ENCODE results near the gene STK4. TPM values are rescaled to one million over a fixed set of nuclear protein-coding genes. Genes with fewer than 3 reads are reported as not detected.

STK4 gene
- total RNA-seq, 2 donors from 2014 or later, result 17.8 to 23.6 TPM

DNA sequence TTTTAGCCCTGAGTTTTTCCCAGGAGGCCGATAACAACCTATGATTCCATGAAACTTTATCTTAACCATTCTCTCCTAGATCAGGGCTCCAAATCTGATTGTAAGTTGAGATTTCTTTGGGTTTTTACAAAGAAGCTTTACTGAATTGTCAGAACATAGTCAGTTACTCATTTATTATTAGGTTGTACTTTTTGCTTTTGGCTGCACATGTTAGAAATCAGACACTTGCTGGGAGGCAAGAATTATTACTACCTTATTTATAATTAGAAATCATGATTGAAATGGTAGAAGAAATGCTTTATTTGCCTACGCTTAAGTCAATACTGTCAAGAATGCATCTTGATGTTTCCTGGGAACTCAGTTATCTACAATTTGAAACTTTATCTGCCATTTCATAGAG is 71.3 kb downstream of the STK4 start:
- Histone ChIP-seq H3K4me3 (no peak overlapping the region), H3K9me3 (no peaks in the 10 kb centered on the region), H3K27ac (no peak overlapping the region), H3K27me3 (no peaks in the 10 kb centered on the region), H3K36me3 (replicated peaks in 1 of 2; ENCODE audit: insufficient read depth in 1 of 2, low read depth in 2 of 2) (no peaks in the 10 kb centered on the region), H3K4me1 (peaks cover 21% of the 10 kb centered on the region)
- intact Hi-C loops (cut with DNase I), result no loop called here
- TF ChIP-seq, protein P1, sequence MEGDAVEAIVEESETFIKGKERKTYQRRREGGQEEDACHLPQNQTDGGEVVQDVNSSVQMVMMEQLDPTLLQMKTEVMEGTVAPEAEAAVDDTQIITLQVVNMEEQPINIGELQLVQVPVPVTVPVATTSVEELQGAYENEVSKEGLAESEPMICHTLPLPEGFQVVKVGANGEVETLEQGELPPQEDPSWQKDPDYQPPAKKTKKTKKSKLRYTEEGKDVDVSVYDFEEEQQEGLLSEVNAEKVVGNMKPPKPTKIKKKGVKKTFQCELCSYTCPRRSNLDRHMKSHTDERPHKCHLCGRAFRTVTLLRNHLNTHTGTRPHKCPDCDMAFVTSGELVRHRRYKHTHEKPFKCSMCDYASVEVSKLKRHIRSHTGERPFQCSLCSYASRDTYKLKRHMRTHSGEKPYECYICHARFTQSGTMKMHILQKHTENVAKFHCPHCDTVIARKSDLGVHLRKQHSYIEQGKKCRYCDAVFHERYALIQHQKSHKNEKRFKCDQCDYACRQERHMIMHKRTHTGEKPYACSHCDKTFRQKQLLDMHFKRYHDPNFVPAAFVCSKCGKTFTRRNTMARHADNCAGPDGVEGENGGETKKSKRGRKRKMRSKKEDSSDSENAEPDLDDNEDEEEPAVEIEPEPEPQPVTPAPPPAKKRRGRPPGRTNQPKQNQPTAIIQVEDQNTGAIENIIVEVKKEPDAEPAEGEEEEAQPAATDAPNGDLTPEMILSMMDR (IDR thresholded peaks at IDR 0.05), result no peak
- TF ChIP-seq POLR2A (IDR thresholded peaks at IDR 0.05), result no peak
- ATAC-seq (no peak), DNase-seq (no peak)
- WGBS, 2 donors, result 57 to 67% methylated on average over 2 of the region's 2 CpGs

DNA sequence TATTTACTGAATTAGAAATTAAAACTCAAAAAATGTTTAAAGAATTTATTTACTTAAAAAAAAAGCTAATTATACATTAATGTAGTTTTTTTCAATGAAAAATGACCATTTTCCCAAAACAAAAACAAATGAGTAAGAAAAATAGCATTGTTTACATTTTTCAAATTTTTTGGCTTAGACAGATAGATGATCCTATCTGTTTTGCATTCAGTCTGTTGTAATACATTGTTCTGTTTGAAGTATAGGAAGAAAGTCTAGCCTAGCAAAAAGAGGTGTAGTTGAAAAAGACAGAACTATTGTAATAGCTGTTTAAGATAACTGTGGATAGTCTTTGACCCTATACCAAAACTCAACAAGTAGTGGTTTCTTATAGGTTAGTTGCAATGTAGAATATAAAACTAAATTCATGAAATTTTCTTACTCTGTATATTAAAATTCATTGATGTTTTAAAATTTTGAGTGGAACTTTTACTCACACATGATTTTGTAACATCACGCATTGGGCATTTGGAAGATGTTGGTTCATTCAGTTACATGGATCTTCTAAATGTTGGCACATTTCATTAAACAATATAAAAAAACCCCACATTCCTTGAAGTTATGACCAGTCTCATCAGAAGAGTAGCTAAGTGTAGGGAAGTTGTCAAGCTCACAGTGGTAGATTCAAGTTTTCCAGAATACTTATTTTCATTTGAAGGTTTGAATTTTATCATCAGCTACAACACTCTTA is 72.6 kb downstream of the STK4 start:
- intact Hi-C loops (cut with DNase I), result no loop called here
- Histone ChIP-seq H3K4me3 (no peak overlapping the region), H3K27me3 (no peaks in the 10 kb centered on the region), H3K27ac (no peak overlapping the region), H3K4me1 (peaks cover 21% of the 10 kb centered on the region), H3K9me3 (no peaks in the 10 kb centered on the region), H3K36me3 (replicated peaks in 1 of 2; ENCODE audit: insufficient read depth in 1 of 2, low read depth in 2 of 2) (no peaks in the 10 kb centered on the region)
- 93 to 95% methylated on average over 1 of the region's 1 CpG for WGBS, 2 donors
- TF ChIP-seq POLR2A (IDR thresholded peaks at IDR 0.05), result no peak
- TF ChIP-seq, protein P1 (IDR thresholded peaks at IDR 0.05), result no peak
- ATAC-seq (no peak), DNase-seq (no peak)

DNA sequence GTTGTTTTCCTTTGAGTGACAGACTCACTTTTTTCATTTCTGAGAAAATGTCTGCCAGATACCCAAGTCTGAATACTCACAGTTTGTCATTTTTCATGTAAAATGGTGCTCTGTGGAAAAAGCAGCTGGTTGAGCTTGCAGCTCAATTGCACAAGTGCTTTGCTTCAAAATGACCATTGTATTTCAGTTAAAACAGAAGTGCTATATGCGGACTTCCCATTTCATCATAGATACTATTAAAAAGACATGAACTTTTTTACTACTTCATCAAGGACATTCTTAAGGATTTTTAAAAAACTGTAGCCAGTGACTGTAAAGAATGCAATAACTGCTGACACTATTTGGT is 73.1 kb downstream of the STK4 start:
- 74 to 89% methylated on average over 1 of the region's 1 CpG for WGBS, 2 donors
- H3K4me3 ChIP-seq, result no peak overlapping the region
- no peak overlapping the region for H3K27ac ChIP-seq
- TF ChIP-seq, protein P1 (IDR thresholded peaks at IDR 0.05), result no peak
- no peak for TF ChIP-seq POLR2A (IDR thresholded peaks at IDR 0.05)
- H3K36me3 ChIP-seq (replicated peaks in 1 of 2; ENCODE audit: insufficient read depth in 1 of 2, low read depth in 2 of 2), result no peaks in the 10 kb centered on the region
- H3K27me3 ChIP-seq, result no peaks in the 10 kb centered on the region
- intact Hi-C loops (cut with DNase I), result no loop called here
- DNase-seq, result no peak
- no peak for ATAC-seq
- no peaks in the 10 kb centered on the region for H3K9me3 ChIP-seq
- peaks cover 24% of the 10 kb centered on the region for H3K4me1 ChIP-seq

DNA sequence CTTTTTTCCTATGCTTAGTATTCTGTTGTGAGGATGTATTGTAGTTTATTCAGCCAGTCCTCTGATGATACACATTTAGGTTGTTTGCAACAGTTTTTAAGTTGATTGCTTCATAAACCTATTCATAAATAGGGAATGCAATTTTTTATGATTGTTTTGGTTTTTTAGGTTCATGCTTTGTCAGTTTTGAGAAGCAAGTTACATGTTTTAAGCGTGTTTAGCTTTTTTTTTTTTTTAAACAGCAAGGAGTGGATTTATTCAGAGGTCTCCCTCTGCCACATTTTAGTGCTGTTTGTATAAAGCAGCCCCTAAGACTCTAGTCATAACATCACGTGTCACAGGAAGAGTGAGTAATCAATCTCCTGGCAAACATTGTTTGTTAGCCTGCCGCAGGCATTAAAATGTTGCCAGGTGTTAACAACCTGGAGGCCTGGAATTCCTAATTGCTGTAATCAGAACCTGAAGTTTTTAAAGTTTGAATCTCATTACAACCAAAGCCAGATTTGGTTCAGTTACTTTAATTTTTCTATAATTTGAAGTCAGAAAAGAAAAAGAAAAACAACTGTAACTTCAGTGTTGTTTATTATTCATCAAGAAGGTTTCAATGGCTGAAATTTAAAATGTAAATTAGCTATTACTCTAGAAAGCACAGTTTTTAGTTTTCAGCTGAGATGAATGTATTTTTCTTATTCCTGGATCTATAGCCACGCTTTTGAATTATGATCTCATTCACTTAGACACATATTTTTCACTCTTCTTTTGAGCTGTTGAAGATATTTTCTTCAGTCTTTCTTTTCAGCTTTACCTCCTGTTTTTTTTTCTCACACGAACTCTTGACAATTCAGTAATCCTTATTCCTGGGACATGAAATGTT is 75.4 kb downstream of the STK4 start:
- intact Hi-C loops (cut with DNase I), result loop anchor here (10.0 kb wide), 1 partner anchor 273 kb away; no protein-coding TSS in a partner anchor

More for the DNA sequence above, 75.4 kb downstream of the STK4 start:
- ATAC-seq (peak; percentile 33), DNase-seq (peak in 1 of 4 donors; percentile 3)
- H3K9me3 ChIP-seq, result no peaks in the 10 kb centered on the region
- peaks cover 24% of the 10 kb centered on the region for H3K4me1 ChIP-seq
- no peak overlapping the region for H3K4me3 ChIP-seq
- no peaks in the 10 kb centered on the region for H3K36me3 ChIP-seq (replicated peaks in 1 of 2; ENCODE audit: insufficient read depth in 1 of 2, low read depth in 2 of 2)
- H3K27ac ChIP-seq, result no peak overlapping the region
- TF ChIP-seq POLR2A (IDR thresholded peaks at IDR 0.05), result no peak
- TF ChIP-seq, protein P1 (IDR thresholded peaks at IDR 0.05), result no peak
- WGBS, 2 donors, result 42 to 46% methylated on average over 5 of the region's 5 CpGs
- no peaks in the 10 kb centered on the region for H3K27me3 ChIP-seq
